HG03571 (cell line): Measurements from ENCODE around the gene BICRA.
"Not testable (repeated sequence)": the region's sequence is repeated elsewhere in the genome, so short reads cannot be mapped to it uniquely, and the experiment has no call there.

Experiments
- ATAC-seq: cut with Tn5 transposase; IDR thresholded peaks from one replicate; pipeline ENCODE4 v1.9.1; 2021; ENCODE audit not compliant: unreplicated experiment

BICRA gene

DNA sequence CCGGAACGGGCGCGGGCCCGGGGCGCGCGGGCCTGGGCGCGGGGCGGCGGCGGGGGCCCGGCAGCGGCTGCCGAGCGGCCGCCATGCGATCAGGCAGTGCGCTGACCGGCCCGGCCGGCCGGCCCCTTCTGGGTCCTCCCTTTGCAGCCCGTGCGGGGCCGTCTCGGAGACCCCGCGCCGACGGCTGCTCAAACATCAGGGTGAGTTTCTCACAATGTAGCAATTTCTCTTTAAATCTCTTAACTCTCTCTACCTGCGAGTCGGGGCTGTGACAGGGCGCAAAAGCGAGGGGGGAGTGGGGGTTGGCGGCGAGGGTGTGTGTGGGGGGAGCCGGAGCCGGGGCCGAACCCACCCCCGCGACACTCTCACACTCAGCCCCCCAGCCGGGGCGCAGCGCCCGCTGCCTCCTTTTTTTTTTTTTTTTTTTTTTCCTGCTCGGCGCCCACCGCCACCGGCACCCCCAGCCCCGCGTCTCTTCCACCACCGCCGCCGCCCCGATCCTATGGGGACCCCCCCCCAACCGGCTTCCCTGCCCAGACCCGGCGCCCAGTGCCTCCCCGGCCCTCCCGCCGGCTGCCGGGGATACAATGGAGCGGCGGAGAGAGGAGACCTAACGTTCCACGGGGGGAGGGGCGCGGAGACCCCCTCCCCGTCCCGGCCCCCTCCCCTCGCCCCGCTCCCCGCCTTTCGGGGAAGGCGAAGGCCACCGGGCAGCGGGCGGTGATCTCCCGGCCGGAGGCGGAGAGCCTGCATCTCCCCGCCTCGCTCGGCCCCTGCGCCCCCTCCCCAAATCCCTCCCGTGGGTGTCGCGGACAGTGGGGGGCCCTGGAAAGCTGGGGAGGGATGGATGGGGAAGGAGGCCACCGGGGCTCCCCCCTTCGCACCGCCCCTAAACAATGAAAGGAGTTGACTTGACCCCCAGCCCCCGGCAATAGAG, at the start of gene BICRA:
Gene BICRA, plus strand, starts transcription at position 166 of the 937 bp plus-strand sequence. CDS start 64,441 bp downstream, outside the sequence.
- peak; percentile 36 for ATAC-seq

GRCh38 chr19:47560999-47561398, 47.9 kb upstream of the BICRA start:
- no peak for ATAC-seq

GRCh38 chr19:47561440-47562057, 47.4 kb upstream of the BICRA start:
- no peak for ATAC-seq

- ATAC-seq: no peak
Observed at GRCh38 chr19:47564081-47564480, 44.9 kb upstream of the BICRA start.

DNA sequence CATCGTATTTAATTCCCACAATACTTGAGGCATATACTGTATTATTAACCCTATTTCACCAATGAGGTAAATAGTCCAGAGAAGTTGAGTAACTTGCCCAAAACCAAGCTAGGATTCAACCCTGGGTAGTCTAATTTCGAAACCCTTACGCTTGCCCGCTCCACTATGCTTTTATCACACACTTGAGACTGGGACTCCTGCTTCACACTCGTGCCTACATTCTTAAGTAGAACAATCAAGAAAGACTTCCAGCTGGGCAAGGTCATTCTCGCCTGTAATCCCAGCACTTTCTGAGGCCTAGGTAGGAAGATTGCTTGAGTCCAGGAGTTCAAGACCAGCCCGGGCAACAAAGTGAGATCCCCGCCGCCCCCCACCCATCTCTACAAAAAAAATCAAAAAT, 39.6 kb upstream of the BICRA start:
- no peak for ATAC-seq

- no peak for ATAC-seq
Observed at GRCh38 chr19:47572635-47573034, 36.3 kb upstream of the BICRA start.

- ATAC-seq: no peak
Observed at GRCh38 chr19:47573071-47574026, 35.6 kb upstream of the BICRA start, which contains the start of gene ZNF541. Gene ZNF541, minus strand, starts transcription at chr19:47573148. Its CDS starts 17,292 bp downstream, at chr19:47555856.

GRCh38 chr19:47580397-47580796, 28.5 kb upstream of the BICRA start:
- ATAC-seq: no peak

GRCh38 chr19:47581605-47582319, 27.2 kb upstream of the BICRA start:
- no peak for ATAC-seq

DNA sequence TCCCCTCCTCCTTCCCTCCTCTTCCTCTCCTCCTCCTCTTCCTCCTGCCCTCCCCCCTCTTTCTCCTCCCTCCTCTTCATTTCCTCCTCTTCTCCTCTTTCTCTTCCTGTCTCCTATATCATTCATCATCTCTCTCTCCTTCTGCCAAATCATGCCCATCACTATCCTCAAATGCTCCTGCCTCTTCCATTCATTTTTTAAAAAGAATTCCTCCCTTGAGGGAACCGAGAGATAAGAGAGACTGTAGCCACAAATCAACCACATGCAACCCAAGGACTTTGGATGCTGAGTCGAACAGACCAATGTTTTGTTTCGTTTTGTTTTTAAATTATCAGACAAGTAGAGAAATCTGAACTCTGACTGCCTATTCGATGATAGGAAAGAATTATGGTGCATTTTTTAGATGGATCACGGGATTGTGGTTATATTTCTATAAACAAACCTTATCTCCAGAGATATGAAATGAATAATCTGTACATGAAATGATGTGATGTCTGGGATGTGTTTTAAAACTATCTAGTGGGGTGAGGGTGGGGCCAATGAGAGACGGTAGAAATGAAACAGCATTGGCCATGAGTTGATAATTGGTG, 26.5 kb upstream of the BICRA start:
- no peak for ATAC-seq

- not testable (repeated sequence) for ATAC-seq
Observed at GRCh38 chr19:47583161-47583560, 25.8 kb upstream of the BICRA start.

DNA sequence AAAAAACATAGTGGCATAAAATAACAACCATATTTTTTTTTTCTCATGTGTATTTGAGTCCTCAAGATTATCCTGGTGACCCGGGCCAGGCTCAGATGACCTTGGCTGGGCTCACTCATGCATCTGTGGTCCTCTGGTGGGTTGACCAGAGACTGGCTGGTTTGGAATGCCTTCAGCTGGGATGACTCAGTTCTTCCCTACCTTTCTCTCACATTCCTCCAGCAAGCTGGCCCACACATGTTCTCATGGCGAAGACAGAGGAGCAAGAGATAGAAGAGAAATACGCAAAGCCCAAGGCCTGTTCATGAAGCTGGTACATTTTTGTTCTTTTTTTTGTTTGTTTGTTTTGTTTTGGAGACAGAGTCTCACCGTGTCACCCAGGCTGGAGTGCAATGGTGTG, 21.6 kb upstream of the BICRA start:
- ATAC-seq: no peak

DNA sequence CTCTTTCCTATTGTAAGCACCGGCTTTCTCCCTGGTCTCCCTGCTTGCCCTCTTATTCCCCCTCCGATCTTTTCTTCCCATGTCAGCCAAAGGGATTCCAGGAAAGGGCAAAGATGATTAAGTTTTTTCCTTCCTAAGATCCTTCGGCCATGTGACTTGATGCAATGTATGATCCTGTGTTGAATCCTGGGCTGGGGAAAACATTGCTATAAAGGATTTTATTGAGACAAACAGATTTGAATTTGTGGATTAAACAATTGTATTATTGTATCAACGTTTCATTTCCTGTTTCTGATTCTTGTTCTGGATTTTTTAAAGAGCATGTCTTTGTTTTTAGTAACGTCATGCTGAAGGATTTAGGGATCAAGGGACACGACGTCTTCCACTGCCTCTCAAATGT, 19.1 kb upstream of the BICRA start:
- ATAC-seq: no peak

- ATAC-seq: no peak
Observed at GRCh38 chr19:47593860-47594259, 15.1 kb upstream of the BICRA start.

DNA sequence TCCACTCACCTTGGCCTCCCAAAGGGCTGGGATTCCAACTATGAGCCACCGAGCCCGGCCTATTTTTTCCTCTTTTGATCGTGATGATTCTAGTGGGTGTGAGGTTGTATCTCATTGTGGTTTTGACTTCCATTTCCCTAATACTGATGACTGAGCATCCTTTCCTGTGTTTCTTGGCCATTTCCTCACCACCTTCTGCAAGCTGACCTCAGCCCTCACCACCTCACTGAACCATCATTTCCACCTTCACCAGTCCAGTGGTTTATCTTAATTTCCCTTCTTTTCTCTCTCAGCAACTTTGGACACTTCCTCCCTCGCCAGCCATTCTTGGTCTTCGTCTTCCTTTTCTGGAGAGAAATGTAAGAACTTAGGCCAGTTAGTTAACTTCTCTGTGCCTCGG, 13.0 kb upstream of the BICRA start:
- no peak for ATAC-seq

DNA sequence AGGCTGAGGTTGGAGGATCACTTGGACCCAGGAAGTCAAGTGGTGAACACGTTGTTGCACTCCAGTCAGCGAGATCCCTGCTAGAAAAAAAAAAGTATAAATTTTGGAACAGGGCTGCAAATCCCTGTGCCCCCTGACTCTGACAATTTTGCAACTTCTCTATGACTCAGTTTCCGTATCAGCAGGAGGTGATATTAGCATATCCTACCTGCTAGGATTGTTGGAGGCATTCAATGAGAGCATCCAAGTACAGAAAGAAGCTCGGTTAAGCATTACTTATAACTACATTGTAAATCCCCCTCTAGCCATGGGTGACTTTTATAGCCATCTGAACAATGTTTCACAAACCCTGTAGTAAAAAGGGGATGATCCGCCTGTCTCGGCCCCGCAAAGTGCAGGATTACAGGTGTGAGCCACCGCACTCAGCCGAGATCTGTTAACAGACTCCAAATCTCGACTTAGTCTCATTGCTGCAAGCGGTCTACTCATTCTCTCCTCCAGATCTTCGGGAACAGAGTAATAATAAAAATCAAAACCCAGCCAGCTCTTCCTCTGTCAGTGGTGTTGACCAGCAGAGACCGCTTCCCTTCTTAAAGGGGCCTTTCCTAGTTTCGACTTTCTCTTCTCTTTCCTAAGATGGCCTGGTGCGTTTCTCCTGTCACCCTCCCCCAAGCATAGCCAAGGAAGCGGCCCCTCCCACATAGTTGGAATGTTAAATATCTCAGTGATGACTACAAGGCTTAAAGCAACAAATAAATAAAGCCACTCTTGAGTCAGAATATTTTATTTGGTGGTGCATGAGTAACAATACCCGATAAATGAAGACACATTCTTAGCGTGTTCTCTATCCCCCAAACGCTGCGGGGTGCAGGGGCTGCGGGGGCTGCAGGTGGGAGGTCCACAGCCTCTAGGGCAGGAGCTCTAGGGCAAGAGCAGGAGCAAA, 10.3 kb upstream of the BICRA start:
- no peak for ATAC-seq

DNA sequence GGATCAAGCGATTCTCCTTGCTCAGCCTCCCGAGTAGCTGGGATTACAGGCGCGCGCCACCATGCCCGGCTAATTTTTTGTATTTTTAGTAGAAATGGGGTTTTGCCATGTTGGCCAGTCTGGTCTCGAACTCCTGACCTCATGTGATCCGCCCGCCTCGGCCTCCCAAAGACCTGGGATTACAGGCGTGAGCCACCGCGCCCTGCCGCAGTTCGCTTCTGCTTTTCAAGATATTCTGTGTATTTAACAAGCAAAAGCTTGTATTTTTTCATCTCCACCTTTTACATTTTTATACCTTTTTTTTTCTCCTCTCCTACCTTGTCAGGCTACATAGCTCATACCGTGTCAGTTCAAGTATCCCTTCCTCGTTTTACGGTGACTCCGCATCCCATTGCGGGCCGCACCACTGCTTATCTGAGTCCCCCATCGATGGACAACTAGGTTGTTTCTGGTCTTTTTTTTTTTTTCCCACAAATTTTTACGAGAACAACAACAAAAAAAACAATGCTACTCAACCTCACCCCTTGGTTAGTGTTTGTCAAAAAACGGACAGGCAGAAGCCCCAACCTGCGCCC, 9.2 kb upstream of the BICRA start:
- ATAC-seq: not testable (repeated sequence)
